ENCODE data around the gene ARHGEF10L. TPM values are rescaled to one million over a fixed set of nuclear protein-coding genes. Genes with fewer than 3 reads are reported as not detected.
A peak's percentile ranks its signal among the peaks of the same experiment; 100 is the strongest.

ARHGEF10L gene
- total RNA-seq, 1 experiment from 2014 or later = 10.5 TPM

GRCh38 chr1:17671314-17671705 lies 131.8 kb downstream of the ARHGEF10L start:
- Histone ChIP-seq H3K9me3 (replicated peaks) (no peaks in the 10 kb centered on the region), H3K4me1 (peaks cover 30% of the 10 kb centered on the region), H3K27ac (no peak overlapping the region)

GRCh38 chr1:17671741-17672140 lies 132.2 kb downstream of the ARHGEF10L start:
- H3K27ac ChIP-seq = no peak overlapping the region
- peak; percentile 79 to 88 for DNase-seq
- peaks cover 30% of the 10 kb centered on the region for H3K4me1 ChIP-seq
- H3K36me3 ChIP-seq = no peaks in the 10 kb centered on the region
- no peaks in the 10 kb centered on the region for H3K9me3 ChIP-seq (replicated peaks)
- no peak overlapping the region for H3K4me3 ChIP-seq
- H3K27me3 ChIP-seq = no peaks in the 10 kb centered on the region

More at GRCh38 chr1:17671314-17671705, 131.8 kb downstream of the ARHGEF10L start:
- Histone ChIP-seq H3K4me3 (no peak overlapping the region), H3K27me3 (no peaks in the 10 kb centered on the region), H3K36me3 (no peaks in the 10 kb centered on the region)
- DNase-seq = no peak

GRCh38 chr1:17672226-17672625 lies 132.7 kb downstream of the ARHGEF10L start:
- no peaks in the 10 kb centered on the region for H3K9me3 ChIP-seq (replicated peaks)
- no peaks in the 10 kb centered on the region for H3K36me3 ChIP-seq
- no peaks in the 10 kb centered on the region for H3K27me3 ChIP-seq
- peak in 1 of 2 experiments; percentile 44 for DNase-seq
- H3K27ac ChIP-seq = no peak overlapping the region
- no peak overlapping the region for H3K4me3 ChIP-seq
- H3K4me1 ChIP-seq = peaks cover 30% of the 10 kb centered on the region

GRCh38 chr1:17673329-17674072 lies 134.0 kb downstream of the ARHGEF10L start:
- Histone ChIP-seq H3K36me3 (no peaks in the 10 kb centered on the region), H3K9me3 (replicated peaks) (no peaks in the 10 kb centered on the region), H3K27me3 (no peaks in the 10 kb centered on the region), H3K4me1 (peaks cover 28% of the 10 kb centered on the region), H3K27ac (no peak overlapping the region), H3K4me3 (no peak overlapping the region)
- DNase-seq = peak; percentile 58 to 68

GRCh38 chr1:17674726-17675500 lies 135.4 kb downstream of the ARHGEF10L start:
- Histone ChIP-seq H3K27me3 (no peaks in the 10 kb centered on the region), H3K36me3 (no peaks in the 10 kb centered on the region), H3K27ac (no peak overlapping the region), H3K9me3 (replicated peaks) (no peaks in the 10 kb centered on the region), H3K4me1 (peaks cover 26% of the 10 kb centered on the region), H3K4me3 (no peak overlapping the region)
- DNase-seq = peak in 1 of 2 experiments; percentile 33

GRCh38 chr1:17675744-17676143 lies 136.2 kb downstream of the ARHGEF10L start:
- no peaks in the 10 kb centered on the region for H3K36me3 ChIP-seq
- peaks cover 26% of the 10 kb centered on the region for H3K4me1 ChIP-seq
- no peak for DNase-seq
- no peaks in the 10 kb centered on the region for H3K9me3 ChIP-seq (replicated peaks)
- H3K4me3 ChIP-seq = no peak overlapping the region
- no peaks in the 10 kb centered on the region for H3K27me3 ChIP-seq
- H3K27ac ChIP-seq = no peak overlapping the region

- DNase-seq = peak in 1 of 2 experiments; percentile 32
- H3K4me1 ChIP-seq = peaks cover 20% of the 10 kb centered on the region
- H3K9me3 ChIP-seq (replicated peaks) = no peaks in the 10 kb centered on the region
- H3K4me3 ChIP-seq = no peak overlapping the region
- H3K27me3 ChIP-seq = no peaks in the 10 kb centered on the region
- no peak overlapping the region for H3K27ac ChIP-seq
- no peaks in the 10 kb centered on the region for H3K36me3 ChIP-seq
Measured at GRCh38 chr1:17676387-17677060, 137.0 kb downstream of the ARHGEF10L start.

- peaks cover 8% of the 10 kb centered on the region for H3K4me1 ChIP-seq
- H3K36me3 ChIP-seq = no peaks in the 10 kb centered on the region
- no peaks in the 10 kb centered on the region for H3K9me3 ChIP-seq (replicated peaks)
- DNase-seq = no peak
- H3K4me3 ChIP-seq = no peak overlapping the region
- H3K27ac ChIP-seq = no peak overlapping the region
- H3K27me3 ChIP-seq = no peaks in the 10 kb centered on the region
Measured at GRCh38 chr1:17678011-17678410, 138.5 kb downstream of the ARHGEF10L start.

GRCh38 chr1:17679856-17680255 lies 140.4 kb downstream of the ARHGEF10L start:
- Histone ChIP-seq H3K36me3 (no peaks in the 10 kb centered on the region), H3K9me3 (replicated peaks) (no peaks in the 10 kb centered on the region), H3K27me3 (no peaks in the 10 kb centered on the region), H3K4me1 (no peaks in the 10 kb centered on the region), H3K27ac (no peak overlapping the region), H3K4me3 (no peak overlapping the region)
- DNase-seq = no peak

- no peak overlapping the region for H3K27ac ChIP-seq
- no peak for DNase-seq
- no peak overlapping the region for H3K4me3 ChIP-seq
- no peaks in the 10 kb centered on the region for H3K36me3 ChIP-seq
- no peaks in the 10 kb centered on the region for H3K4me1 ChIP-seq
- H3K27me3 ChIP-seq = no peaks in the 10 kb centered on the region
- H3K9me3 ChIP-seq (replicated peaks) = no peaks in the 10 kb centered on the region
Measured at GRCh38 chr1:17680308-17680707, 140.8 kb downstream of the ARHGEF10L start.

- H3K27ac ChIP-seq = no peak overlapping the region
Measured at GRCh38 chr1:17682400-17682799, 142.9 kb downstream of the ARHGEF10L start.

GRCh38 chr1:17683598-17683997 lies 144.1 kb downstream of the ARHGEF10L start:
- Histone ChIP-seq H3K27me3 (no peaks in the 10 kb centered on the region), H3K9me3 (replicated peaks) (no peaks in the 10 kb centered on the region), H3K36me3 (no peaks in the 10 kb centered on the region; the same call in 1 of the 2 replicates), H3K4me1 (no peaks in the 10 kb centered on the region; the same call in 1 of the 2 replicates), H3K4me3 (no peak overlapping the region), H3K27ac (no peak overlapping the region)
- DNase-seq = no peak

More at GRCh38 chr1:17682400-17682799, 142.9 kb downstream of the ARHGEF10L start:
- Histone ChIP-seq H3K9me3 (replicated peaks) (no peaks in the 10 kb centered on the region), H3K36me3 (no peaks in the 10 kb centered on the region), H3K4me1 (no peaks in the 10 kb centered on the region; the same call in 1 of the 2 replicates), H3K4me3 (no peak overlapping the region), H3K27me3 (no peaks in the 10 kb centered on the region)
- no peak for DNase-seq

- Histone ChIP-seq H3K4me3 (no peak overlapping the region), H3K36me3 (no peaks in the 10 kb centered on the region; the same call in 1 of the 2 replicates), H3K27me3 (no peaks in the 10 kb centered on the region), H3K27ac (no peak overlapping the region), H3K9me3 (replicated peaks) (no peaks in the 10 kb centered on the region), H3K4me1 (no peaks in the 10 kb centered on the region; the same call in 1 of the 2 replicates)
- no peak for DNase-seq
Measured at GRCh38 chr1:17684810-17685209, 145.3 kb downstream of the ARHGEF10L start.

- no peak overlapping the region for H3K4me3 ChIP-seq
- no peaks in the 10 kb centered on the region; the same call in 1 of the 2 replicates for H3K36me3 ChIP-seq
- H3K27ac ChIP-seq = no peak overlapping the region
- H3K9me3 ChIP-seq (replicated peaks) = no peaks in the 10 kb centered on the region
- DNase-seq = no peak
- no peaks in the 10 kb centered on the region; the same call in 1 of the 2 replicates for H3K4me1 ChIP-seq
- no peaks in the 10 kb centered on the region for H3K27me3 ChIP-seq
Measured at GRCh38 chr1:17686258-17686657, 146.8 kb downstream of the ARHGEF10L start.

GRCh38 chr1:17687145-17687544 lies 147.6 kb downstream of the ARHGEF10L start:
- Histone ChIP-seq H3K27ac (no peak overlapping the region), H3K9me3 (replicated peaks) (no peaks in the 10 kb centered on the region), H3K4me1 (no peaks in the 10 kb centered on the region; the same call in 1 of the 2 replicates), H3K27me3 (no peaks in the 10 kb centered on the region), H3K36me3 (no peaks in the 10 kb centered on the region; the same call in 1 of the 2 replicates), H3K4me3 (no peak overlapping the region)
- no peak for DNase-seq
